Endothelial cell of umbilical vein (primary cell): ENCODE results near the gene ITSN2. TPM values are rescaled to one million over a fixed set of nuclear protein-coding genes. Genes with fewer than 3 reads are reported as not detected.

Experiments used
- BruUV-seq: library from RNA; stranded (reverse); fragments of 400-500 nt; replicated peaks from 2 replicates; lab custom pipeline; 2021; lab: Mats Ljungman, UMichigan
- CTCF ChIA-PET: fragments of 300-600, 350-600 bp; sonication (Branson Sonifier 250); formaldehyde crosslinking; loops from one replicate; lab custom pipeline; 2021; ENCODE audit warnings: antibody characterized with exemption, inconsistent platforms; lab: Charles Lee
- POLR2A ChIA-PET: fragments of 300-600, 350-600 bp; sonication (Branson Sonifier 250); formaldehyde crosslinking; loops from one replicate; lab custom pipeline; 2021; ENCODE audit warnings: antibody characterized with exemption, inconsistent platforms; lab: Charles Lee
- DNase-seq: peaks from one replicate; pipeline ENCODE4 v3.0.0-alpha.2; 2011; ENCODE audit warnings: low read depth, low spot score
- FAIRE-seq: peaks from 2 replicates; lab custom pipeline; 2011; peaks lifted over from hg19 to GRCh38; lab: Jason Lieb, UNC
- H2AFZ ChIP-seq: 2 replicates; pipeline ENCODE4 v1.6.0; 2012; ENCODE audit warnings: low read depth, low read length, control low read depth, inconsistent platforms
- H3K27ac ChIP-seq: 2 replicates; pipeline ENCODE4 v1.5.1; 2011; ENCODE audit warnings: low read depth, mild to moderate bottlenecking, control low read depth, low read length, moderate library complexity; ENCODE audit not compliant: insufficient read depth
- H3K27me3 ChIP-seq, 2 experiments: 2 replicates each; pipeline versions ENCODE4 v1.6.0 to v1.6.1; 2011; ENCODE audit warnings: low read length in 2 of 2, mixed read lengths in 1 of 2; ENCODE audit not compliant: control insufficient read depth in 2 of 2, insufficient read depth in 2 of 2
- H3K36me3 ChIP-seq, 2 experiments: 2 replicates in 1 of 2; 3 replicates in 1 of 2; pipeline ENCODE4 v1.5.1; 2011; ENCODE audit warnings: low read length in 2 of 2, mild to moderate bottlenecking in 1 of 2, moderate library complexity in 1 of 2; ENCODE audit not compliant: control insufficient read depth in 2 of 2, insufficient read depth in 2 of 2; ENCODE audit errors: extremely low read depth in 1 of 2
- H3K4me1 ChIP-seq: 3 replicates; pipeline ENCODE4 v1.5.1; 2011; ENCODE audit warnings: mild to moderate bottlenecking, low read length; ENCODE audit not compliant: control insufficient read depth, insufficient read depth; ENCODE audit errors: extremely low read depth
- H3K4me2 ChIP-seq: 2 replicates; pipeline ENCODE4 v1.6.1; 2011; ENCODE audit warnings: low read length, control low read depth, mixed read lengths; ENCODE audit not compliant: insufficient read depth
- H3K4me3 ChIP-seq, 3 experiments: fragments of 200-600 bp in 1 of 3; sonication (generic), shearing (Covaris generic) in 1 of 3; replicated peaks in 1 of 3; 2 replicates each; pipeline ENCODE4 v1.5.1; 2011 to 2016; ENCODE audit warnings: control low read depth in 3 of 3, low read length in 3 of 3, mild to moderate bottlenecking in 2 of 3, inconsistent platforms in 1 of 3, low read depth in 1 of 3, moderate library complexity in 1 of 3; ENCODE audit not compliant: insufficient read depth in 1 of 3
- H3K79me2 ChIP-seq: 2 replicates; pipeline ENCODE4 v1.6.0; 2012; ENCODE audit warnings: low read length, inconsistent platforms; ENCODE audit not compliant: control insufficient read depth, insufficient read depth
- H3K9ac ChIP-seq: replicated peaks from 2 replicates; pipeline ENCODE3; 2011; ENCODE audit warnings: low read length, control low read depth; ENCODE audit not compliant: insufficient read depth; ENCODE audit errors: extremely low read depth
- H3K9me1 ChIP-seq: replicated peaks from 3 replicates; pipeline ENCODE4 v1.6.0; 2011; ENCODE audit warnings: mild to moderate bottlenecking, low read length; ENCODE audit not compliant: control insufficient read depth, insufficient read depth; ENCODE audit errors: extremely low read depth
- H3K9me3 ChIP-seq: replicated peaks from 2 replicates; pipeline ENCODE4 v1.5.1; 2012; ENCODE audit warnings: low read length, inconsistent platforms; ENCODE audit not compliant: control insufficient read depth, insufficient read depth
- H4K20me1 ChIP-seq: replicated peaks from 2 replicates; pipeline ENCODE3; 2011; ENCODE audit warnings: mild to moderate bottlenecking, low read length; ENCODE audit not compliant: control insufficient read depth, insufficient read depth; ENCODE audit errors: extremely low read depth
- EZH2 ChIP-seq: IDR thresholded peaks from 2 replicates; pipeline ENCODE4 v1.6.1; 2012; ENCODE audit warnings: borderline replicate concordance, low read depth, mild to moderate bottlenecking, moderate library complexity, low read length, inconsistent platforms; ENCODE audit not compliant: severe bottlenecking
- FOS ChIP-seq: IDR thresholded peaks from 2 replicates; pipeline ENCODE4 v1.6.1; 2011; ENCODE audit warnings: mild to moderate bottlenecking, low read length, moderate library complexity, borderline replicate concordance; ENCODE audit not compliant: insufficient read depth
- GATA2 ChIP-seq: IDR thresholded peaks from 2 replicates; pipeline ENCODE4 v1.7.0; 2011; ENCODE audit warnings: low read depth, mild to moderate bottlenecking, moderate library complexity, mixed read lengths, low read length; ENCODE audit not compliant: insufficient read length, insufficient read depth
- JUN ChIP-seq: IDR thresholded peaks from 2 replicates; pipeline ENCODE4 v1.6.1; 2011; ENCODE audit warnings: borderline replicate concordance, low read depth; ENCODE audit not compliant: insufficient read length, insufficient read depth
- MYC ChIP-seq: IDR thresholded peaks from one replicate; pipeline ENCODE4 v1.6.1; 2011; ENCODE audit warnings: mild to moderate bottlenecking, low read depth, low read length
- POLR2A ChIP-seq: IDR thresholded peaks from 2 replicates; pipeline ENCODE4 v1.6.1; 2012; ENCODE audit warnings: low read depth, mild to moderate bottlenecking, control low read depth, low read length
- POLR2AphosphoS5 ChIP-seq: IDR thresholded peaks from 2 replicates; pipeline ENCODE4 v1.6.1; 2012; ENCODE audit warnings: low read depth, mild to moderate bottlenecking, control low read depth, low read length, moderate library complexity; ENCODE audit not compliant: insufficient read depth
- dilution Hi-C: fragments of 300-500 bp; cut with MboI; formaldehyde crosslinking; loops from one replicate; pipeline ENCODE4 v1.15.0; 2019; ENCODE audit warnings: low sequenced_read_pairs; ENCODE audit not compliant: extremely low pct_ligation_motif_present
- intact Hi-C: fragments of 100-400 bp; cut with micrococcal nuclease; formaldehyde crosslinking; loops from one replicate; pipeline ENCODE4 v1.10.0; 2022
- polyA plus RNA-seq, 4 experiments: library from polyadenylated mRNA; depleted of rRNA in 3 of 4; stranded (reverse) in 3 of 4; unstranded in 1 of 4; fragments of >200 nt; gene quantifications; 2 replicates each; pipeline versions ENCODE4 v1.2.1 to v1.2.3, GENCODE V29; 2011 to 2012; ENCODE audit warnings: missing spikeins in 1 of 4
- small RNA-seq: library from RNA; depleted of rRNA; stranded (forward); fragments of <200 nt; gene quantifications from one replicate; pipeline ENCODE3, GENCODE V24; 2012; ENCODE audit warnings: low replicate concordance, low read depth; ENCODE audit not compliant: insufficient read depth, insufficient read length
- total RNA-seq: library from RNA; stranded (reverse); gene quantifications from 2 replicates; pipeline ENCODE4 v1.2.3, GENCODE V29; 2021
- TF ChIP-seq, protein P1 (sequence below): IDR thresholded peaks from 2 replicates; pipeline ENCODE4 v1.6.1; 2011; ENCODE audit not compliant: insufficient read depth, insufficient read length

The ITSN2 gene
- total and polyA plus RNA-seq, 2 donors (not counting 3 experiments of a cell fraction or from before 2014, with no cell fraction given): 30.5 to 56.8 TPM

DNA sequence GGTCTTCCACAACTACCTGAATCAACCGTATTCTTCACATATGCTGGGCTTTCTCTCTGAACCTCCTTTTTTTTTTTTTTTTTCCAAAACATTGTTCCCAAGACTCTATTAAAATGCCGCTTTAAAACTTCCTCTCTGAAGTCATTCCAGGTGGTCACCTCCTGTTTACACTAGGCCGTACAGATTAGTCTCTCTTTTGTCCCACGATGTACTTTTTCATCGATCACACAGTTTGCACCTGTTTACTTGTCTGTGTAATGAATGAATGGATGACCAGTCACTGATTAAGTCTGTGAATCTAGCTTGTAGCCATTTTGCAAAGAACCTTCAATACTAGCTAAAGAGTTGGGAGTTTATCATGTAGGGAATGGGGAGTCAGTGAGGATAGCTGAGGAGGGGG lies 202.2 kb downstream of the ITSN2 start:
- FAIRE-seq (no peak), DNase-seq (no peak)
- no peaks in the 10 kb centered on the region for H4K20me1 ChIP-seq
- H3K9ac ChIP-seq: no peak overlapping the region
- no peaks in the 10 kb centered on the region for H3K9me3 ChIP-seq
- no peaks in the 10 kb centered on the region for H3K9me1 ChIP-seq
- dilution Hi-C loops: no loop called here
- no TSS peak for BruUV-seq
- intact Hi-C loops: no loop called here
- CTCF ChIA-PET: interaction anchor here (1.3 kb wide), 2 partner anchors 74 to 333 kb away, joined by 3 to 5 read pairs; partner anchors contain the start of gene TP53I3
- no peak overlapping the region for H2AFZ ChIP-seq
- H3K4me3 ChIP-seq: no peak overlapping the region
- H3K4me1 ChIP-seq: no peaks in the 10 kb centered on the region
- POLR2A ChIA-PET: no interaction called here
- H3K79me2 ChIP-seq: no peaks in the 10 kb centered on the region
- no peaks in the 10 kb centered on the region for H3K36me3 ChIP-seq
- H3K4me2 ChIP-seq: no peak overlapping the region
- no peak overlapping the region for H3K27ac ChIP-seq
- TF ChIP-seq MYC (no peak), POLR2AphosphoS5 (no peak), FOS (no peak), POLR2A (no peak), EZH2 (no peak), JUN (no peak), GATA2 (no peak)
- TF ChIP-seq, protein P1, sequence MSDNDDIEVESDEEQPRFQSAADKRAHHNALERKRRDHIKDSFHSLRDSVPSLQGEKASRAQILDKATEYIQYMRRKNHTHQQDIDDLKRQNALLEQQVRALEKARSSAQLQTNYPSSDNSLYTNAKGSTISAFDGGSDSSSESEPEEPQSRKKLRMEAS: no peak
- H3K27me3 ChIP-seq: no peaks in the 10 kb centered on the region

DNA sequence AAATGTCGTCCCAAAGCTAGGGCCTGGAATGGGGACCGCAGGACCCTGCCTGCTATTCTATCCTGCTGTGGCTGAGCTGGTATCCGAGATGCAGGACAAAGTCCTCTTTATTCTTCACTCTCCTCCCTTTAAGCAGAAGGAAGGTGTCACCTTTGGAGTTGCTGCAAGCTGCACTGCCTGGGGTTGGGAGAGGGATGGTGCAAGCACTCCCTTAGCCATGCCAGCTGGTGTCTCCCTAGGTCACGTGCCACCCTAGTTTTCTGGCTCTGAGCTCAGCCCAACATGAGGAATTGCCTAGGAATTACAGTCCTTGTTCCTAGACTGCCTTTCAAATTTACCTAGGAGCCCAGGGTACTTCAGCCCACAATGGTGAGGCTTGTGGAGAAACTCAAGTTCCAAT lies 206.9 kb downstream of the ITSN2 start:
- ChIA-PET POLR2A (no interaction called here), CTCF (interaction anchor here (1.6 kb wide), 1 partner anchor 10 kb away, joined by 6 read pairs; no protein-coding TSS in a partner anchor)
- Histone ChIP-seq H3K9me3 (no peaks in the 10 kb centered on the region), H3K27ac (no peak overlapping the region), H2AFZ (no peak overlapping the region), H3K4me3 (no peak overlapping the region), H3K9ac (no peak overlapping the region), H3K79me2 (no peaks in the 10 kb centered on the region), H3K4me1 (no peaks in the 10 kb centered on the region), H4K20me1 (no peaks in the 10 kb centered on the region), H3K36me3 (no peaks in the 10 kb centered on the region), H3K9me1 (no peaks in the 10 kb centered on the region), H3K4me2 (no peak overlapping the region), H3K27me3 (no peaks in the 10 kb centered on the region)
- FAIRE-seq (no peak), DNase-seq (no peak)
- intact Hi-C loops: no loop called here
- dilution Hi-C loops: no loop called here
- no TSS peak for BruUV-seq
- TF ChIP-seq EZH2: no peak
- TF ChIP-seq, protein P1: no peak

Small RNAs within 50 kb of the gene (small RNA-seq; reads per million reads assigned to genes)
- gene HMGN2P20 (not detected), gene RF00602 (not detected)

Other genes starting within 250 kb of the ITSN2 start
- gene PFN4, start 237.2 kb downstream of the ITSN2 start, total RNA-seq: 0.93 TPM in 1 of 2 replicates, not detected in the other
- 0.23 and 0.27 TPM in 2 replicates for gene PFN4, start 237.2 kb downstream of the ITSN2 start, polyA plus RNA-seq
- 8.3 and 11.9 TPM in 2 replicates for gene FAM228B, start 237.1 kb downstream of the ITSN2 start, total RNA-seq
- gene FAM228B, start 237.1 kb downstream of the ITSN2 start, polyA plus RNA-seq: 1.6 and 1.8 TPM in 2 replicates
- 1.00 TPM in 1 of 2 replicates, not detected in the other for gene FAM228A, start 185.5 kb downstream of the ITSN2 start, total RNA-seq
- 0.14 and 0.36 TPM in 2 replicates for gene FAM228A, start 185.5 kb downstream of the ITSN2 start, polyA plus RNA-seq
- 10.9 and 14.1 TPM in 2 replicates for gene NCOA1, start 130.7 kb upstream of the ITSN2 start, total RNA-seq
- 11.3 and 11.4 TPM in 2 replicates for gene NCOA1, start 130.7 kb upstream of the ITSN2 start, polyA plus RNA-seq